ENCODE results near the gene SERPINA3. TPM values are rescaled to one million over a fixed set of nuclear protein-coding genes. Genes with fewer than 3 reads are reported as not detected.
A peak's percentile ranks its signal among the peaks of the same experiment; 100 is the strongest.

The SERPINA3 gene
- total and polyA plus RNA-seq, 2 of the 8 experiments (the other 6 are each of a cell fraction or from before 2014, with no cell fraction given) = not detected

DNA sequence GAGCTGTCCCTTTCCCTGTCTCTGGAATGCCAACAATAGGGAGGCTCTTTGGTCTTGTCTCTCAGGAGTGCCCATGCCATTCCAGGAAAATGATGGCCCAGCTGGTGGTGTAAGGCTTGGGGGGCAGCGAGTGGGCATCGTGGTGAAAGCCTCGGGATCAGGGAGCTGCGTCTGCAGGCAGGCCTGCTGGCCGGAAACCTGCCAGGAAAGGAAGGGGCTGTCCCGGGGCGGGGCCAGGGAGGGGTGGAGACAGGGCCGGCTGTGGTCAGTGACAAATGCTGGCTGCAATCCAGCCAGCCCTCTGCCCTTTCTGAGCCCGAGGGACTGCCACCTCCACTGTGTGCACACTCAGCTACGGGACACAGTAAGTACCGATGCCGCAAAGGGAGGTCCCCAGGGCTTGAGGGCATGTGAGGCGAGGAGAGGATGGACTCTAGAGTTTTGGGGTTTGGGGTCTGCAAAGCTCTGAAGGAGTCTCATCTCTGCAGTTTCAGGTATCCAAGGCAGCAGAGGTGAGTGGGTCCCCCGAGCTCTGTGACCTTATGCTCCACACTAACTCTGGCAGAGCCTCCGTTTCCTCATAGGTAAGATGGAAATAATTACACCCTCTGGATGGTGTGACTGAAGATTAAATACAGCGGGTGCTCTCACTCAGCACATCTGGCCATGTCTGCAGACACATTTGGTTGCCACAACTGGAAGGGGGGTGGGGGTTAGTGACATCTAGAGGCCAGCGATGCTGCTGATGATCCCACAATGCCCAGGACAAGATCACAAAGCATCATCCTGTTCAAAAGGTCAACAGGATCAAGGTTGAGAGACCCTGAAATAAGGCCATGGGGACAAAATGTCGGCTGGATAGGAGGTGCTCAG is 30.8 kb upstream of the SERPINA3 start, which contains the start of gene SERPINA5:
TSS of gene SERPINA5 (plus strand) at position 300 of the 873 bp plus-strand sequence. CDS start 5,937 bp downstream, outside the sequence.
- Histone ChIP-seq H2AK5ac (ENCODE audit: low read depth, low read length) (no peak within 1 kb of the TSS), H3K79me2 (ENCODE audit: control insufficient read depth in 1 of 2, insufficient read depth in 2 of 2, low read length in 2 of 2) (no peaks in the 10 kb centered on the region), H3K18ac (ENCODE audit: extremely low read depth, low read length) (no peak within 1 kb of the TSS), H2BK12ac (ENCODE audit: low read depth, low read length) (no peak within 1 kb of the TSS), H3K23me2 (ENCODE audit: low read depth, low read length) (peaks cover 3% of the 10 kb centered on the region; the same call in 1 of the 2 replicates), H4K8ac (ENCODE audit: extremely low read depth, insufficient read depth, low read length) (no peak within 1 kb of the TSS), H3K9me3 (ENCODE audit: insufficient read depth in 2 of 2, low read depth in 1 of 2, low read length in 1 of 2) (peaks cover 8 to 9% of the 10 kb centered on the region in 2 experiments; a peak in 2 of 4 replicates), H3K4me1 (replicated peaks in 1 of 4; ENCODE audit: control insufficient read depth in 3 of 4, insufficient read depth in 4 of 4, low read length in 3 of 4) (peaks cover 0 to 4% (median 1%) of the 10 kb centered on the region in 4 experiments; a peak in 1 of 7 replicates), H2AFZ (ENCODE audit: low read length) (peak within 1 kb of the TSS; percentile 95), H3K9ac (replicated peaks in 1 of 4; ENCODE audit: extremely low read depth in 1 of 4, low read depth in 3 of 4, low read length in 3 of 4) (no peak within 1 kb of the TSS), H2BK5ac (ENCODE audit: low read depth, low read length) (no peak within 1 kb of the TSS), H3K56ac (replicated peaks; ENCODE audit: insufficient read length, low read depth, low read length) (no peak within 1 kb of the TSS), H4K91ac (replicated peaks; ENCODE audit: insufficient read length, low read length) (no peak within 1 kb of the TSS), H2BK20ac (ENCODE audit: low read length) (no peak within 1 kb of the TSS), H3K27me3 (replicated peaks in 1 of 4; ENCODE audit: control insufficient read depth in 3 of 4, extremely low read depth in 1 of 4, insufficient read depth in 3 of 4, low read length in 3 of 4) (peaks cover 0 to 2% (median 0%) of the 10 kb centered on the region in 4 experiments; a peak in 3 of 7 replicates), H3K4me2 (ENCODE audit: insufficient read depth in 1 of 2, low read depth in 2 of 2, low read length in 2 of 2) (peak within 1 kb of the TSS; percentile 45 to 50; a peak in 3 of 4 replicates), H4K5ac (ENCODE audit: insufficient read length, low read depth, low read length) (peak within 1 kb of the TSS; percentile 31), H3K4me3 (ENCODE audit: extremely low read depth in 1 of 4, insufficient read depth in 2 of 4, low read depth in 3 of 4, low read length in 4 of 4) (no peak within 1 kb of the TSS), H2BK15ac (ENCODE audit: low read length) (no peak within 1 kb of the TSS), H3K27ac (ENCODE audit: low read depth, low read length) (no peak within 1 kb of the TSS), H3K14ac (ENCODE audit: insufficient read length) (no peak within 1 kb of the TSS), H3K36me3 (ENCODE audit: control insufficient read depth in 2 of 4, insufficient read depth in 4 of 4, low read length in 3 of 4) (no peaks in the 10 kb centered on the region), H3K4ac (replicated peaks; ENCODE audit: insufficient read length, low read depth, low read length) (no peak within 1 kb of the TSS), H4K20me1 (replicated peaks in 1 of 2; ENCODE audit: control insufficient read depth in 1 of 2, insufficient read depth in 2 of 2, low read length in 2 of 2) (no peaks in the 10 kb centered on the region), H2BK120ac (replicated peaks; ENCODE audit: low read depth, low read length) (no peak within 1 kb of the TSS), H3K79me1 (ENCODE audit: low read depth, low read length) (no peaks in the 10 kb centered on the region), H3K23ac (ENCODE audit: insufficient read length) (no peak within 1 kb of the TSS)
- 81% methylated on average over 13 of the region's 18 CpGs; no CpG with 5 or more reads in 1 of the 2 experiments for WGBS, 2 experiments (ENCODE audit: extremely low coverage in 1 of 2, insufficient coverage in 1 of 2, insufficient read length in 1 of 2, insufficient replicate concordance in 2 of 2, low coverage in 1 of 2, low lambda C conversion rate in 2 of 2, missing lambda C conversion rate in 1 of 2)
- CTCF ChIA-PET (ENCODE audit: partially characterized antibody) = interaction anchor here (0.5 to 1.1 kb wide), 7 partner anchors 11 to 167 kb away, joined by 3 to 5 read pairs (median 3); no protein-coding TSS in a partner anchor
- peak in 1 of 2 experiments; percentile 62 for DNase-seq (ENCODE audit: low read depth in 1 of 2, low spot score in 2 of 2)
- FAIRE-seq = no peak
- POLR2A ChIA-PET (ENCODE audit: partially characterized antibody) = no interaction called here
- TF ChIP-seq, protein P1, sequence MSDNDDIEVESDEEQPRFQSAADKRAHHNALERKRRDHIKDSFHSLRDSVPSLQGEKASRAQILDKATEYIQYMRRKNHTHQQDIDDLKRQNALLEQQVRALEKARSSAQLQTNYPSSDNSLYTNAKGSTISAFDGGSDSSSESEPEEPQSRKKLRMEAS (IDR thresholded peaks at IDR 0.05) = peak; percentile 53
- TF ChIP-seq, protein P2, sequence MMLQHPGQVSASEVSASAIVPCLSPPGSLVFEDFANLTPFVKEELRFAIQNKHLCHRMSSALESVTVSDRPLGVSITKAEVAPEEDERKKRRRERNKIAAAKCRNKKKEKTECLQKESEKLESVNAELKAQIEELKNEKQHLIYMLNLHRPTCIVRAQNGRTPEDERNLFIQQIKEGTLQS (IDR thresholded peaks at IDR 0.05; ENCODE audit: insufficient read depth, low read depth, low read length) = no peak
- TF ChIP-seq CEBPB (IDR thresholded peaks at IDR 0.05; ENCODE audit: low read depth, low read length) = no peak
